H9 (cell line): ENCODE results near the gene COX8C. TPM values are rescaled to one million over a fixed set of nuclear protein-coding genes. Genes with fewer than 3 reads are reported as not detected.

Experiments
- DNase-seq: peaks from one replicate; pipeline ENCODE4 v3.0.0-alpha.2; 2017
- H2AFZ ChIP-seq: one replicate; pipeline ENCODE4 v1.6.1; 2013; ENCODE audit warnings: mild to moderate bottlenecking, low read length, control low read depth, moderate library complexity
- H2AK5ac ChIP-seq: 2 replicates; pipeline ENCODE4 v1.6.1; 2013; ENCODE audit warnings: low read length, control low read depth, mixed read lengths; ENCODE audit not compliant: insufficient read length
- H2BK120ac ChIP-seq: one replicate; pipeline ENCODE4 v1.6.1; 2013; ENCODE audit warnings: low read depth, mild to moderate bottlenecking, low read length, control low read depth, inconsistent platforms; ENCODE audit not compliant: poor library complexity, severe bottlenecking
- H2BK12ac ChIP-seq: 2 replicates; pipeline ENCODE4 v1.6.1; 2013; ENCODE audit warnings: low read length, control low read depth, mixed read lengths, low read depth; ENCODE audit not compliant: insufficient read length
- H2BK15ac ChIP-seq: 2 replicates; pipeline ENCODE4 v1.6.1; 2013; ENCODE audit warnings: low read depth, low read length, control low read depth
- H2BK20ac ChIP-seq: one replicate; pipeline ENCODE4 v1.6.1; 2013; ENCODE audit warnings: low read depth, mild to moderate bottlenecking, low read length, control low read depth, inconsistent platforms; ENCODE audit not compliant: poor library complexity, severe bottlenecking
- H2BK5ac ChIP-seq: 2 replicates; pipeline ENCODE4 v1.6.1; 2013; ENCODE audit warnings: low read length, control low read depth, mixed read lengths; ENCODE audit not compliant: insufficient read length
- H3K14ac ChIP-seq: 2 replicates; pipeline ENCODE4 v1.6.1; 2013; ENCODE audit warnings: low read length, control low read depth; ENCODE audit not compliant: insufficient read depth
- H3K18ac ChIP-seq: 2 replicates; pipeline ENCODE4 v1.6.1; 2013; ENCODE audit warnings: low read depth, mild to moderate bottlenecking, mixed read lengths, low read length, control low read depth; ENCODE audit not compliant: insufficient read length
- H3K23ac ChIP-seq: 2 replicates; pipeline ENCODE4 v1.6.1; 2013; ENCODE audit warnings: low read length, control low read depth, mixed read lengths, low read depth; ENCODE audit not compliant: insufficient read length
- H3K23me2 ChIP-seq: 2 replicates; pipeline ENCODE4 v1.6.1; 2013; ENCODE audit warnings: low read depth, mild to moderate bottlenecking, mixed read lengths, low read length, control low read depth; ENCODE audit not compliant: insufficient read length, poor library complexity, severe bottlenecking
- H3K27ac ChIP-seq: 2 replicates; pipeline ENCODE4 v1.5.1; 2013; ENCODE audit warnings: low read length, control low read depth, mixed read lengths, low read depth; ENCODE audit not compliant: insufficient read length
- H3K27me3 ChIP-seq: 2 replicates; pipeline ENCODE4 v1.6.1; 2013; ENCODE audit warnings: low read length, control low read depth, inconsistent platforms; ENCODE audit not compliant: insufficient read depth
- H3K4ac ChIP-seq: 2 replicates; pipeline ENCODE4 v1.6.1; 2013; ENCODE audit warnings: low read depth, mild to moderate bottlenecking, control low read depth, inconsistent platforms, low read length, moderate library complexity
- H3K4me1 ChIP-seq: 2 replicates; pipeline ENCODE4 v1.6.1; 2013; ENCODE audit warnings: low read length, control low read depth, inconsistent platforms; ENCODE audit not compliant: insufficient read depth
- H3K4me2 ChIP-seq: 2 replicates; pipeline ENCODE4 v1.6.1; 2013; ENCODE audit warnings: low read length, control low read depth, mixed read lengths; ENCODE audit not compliant: insufficient read length, insufficient read depth
- H3K56ac ChIP-seq: 2 replicates; pipeline ENCODE4 v1.6.1; 2013; ENCODE audit warnings: low read depth, mild to moderate bottlenecking, mixed read lengths, low read length, control low read depth; ENCODE audit not compliant: insufficient read length
- H3K79me1 ChIP-seq: 2 replicates; pipeline ENCODE4 v1.6.1; 2013; ENCODE audit warnings: low read depth, mild to moderate bottlenecking, moderate library complexity, low read length, control low read depth, inconsistent platforms; ENCODE audit not compliant: insufficient read depth, poor library complexity, severe bottlenecking
- H3K79me2 ChIP-seq: 2 replicates; pipeline ENCODE4 v1.6.1; 2013; ENCODE audit warnings: low read length, control low read depth, inconsistent platforms; ENCODE audit not compliant: insufficient read depth
- H3K9ac ChIP-seq: 2 replicates; pipeline ENCODE4 v1.6.1; 2013; ENCODE audit warnings: low read length, control low read depth, mixed read lengths; ENCODE audit not compliant: insufficient read length; ENCODE audit errors: extremely low read depth
- H3K9me3 ChIP-seq: one replicate; pipeline ENCODE4 v1.6.1; 2013; ENCODE audit warnings: low read depth, low read length, inconsistent platforms; ENCODE audit not compliant: control insufficient read depth
- H3T11ph ChIP-seq: one replicate; pipeline ENCODE4 v1.6.1; 2013; ENCODE audit warnings: mild to moderate bottlenecking, low read length, control low read depth, inconsistent platforms
- H4K20me1 ChIP-seq: one replicate; pipeline ENCODE4 v1.6.1; 2013; ENCODE audit not compliant: control insufficient read depth, insufficient read length, insufficient read depth
- H4K5ac ChIP-seq: 2 replicates; pipeline ENCODE4 v1.6.1; 2013; ENCODE audit warnings: low read depth, mild to moderate bottlenecking, mixed read lengths, low read length, control low read depth; ENCODE audit not compliant: insufficient read length
- H4K8ac ChIP-seq: replicated peaks from 2 replicates; pipeline ENCODE4 v1.6.1; 2013; ENCODE audit warnings: low read length, control low read depth, mixed read lengths, low read depth; ENCODE audit not compliant: insufficient read length
- H4K91ac ChIP-seq: 2 replicates; pipeline ENCODE4 v1.6.1; 2013; ENCODE audit warnings: low read depth, mild to moderate bottlenecking, moderate library complexity, mixed read lengths, low read length, control low read depth; ENCODE audit not compliant: insufficient read length
- H3K27ac Mint-ChIP-seq, 3 experiments: 2 replicates in 2 of 3; 3 replicates in 1 of 3; pipeline ENCODE4 v1.8.0; 2020 to 2021; ENCODE audit warnings: mixed read lengths in 3 of 3, mild to moderate bottlenecking in 1 of 3, moderate library complexity in 1 of 3
- H3K27me3 Mint-ChIP-seq: 2 replicates; pipeline ENCODE4 v1.8.0; 2021; ENCODE audit warnings: low read depth, mild to moderate bottlenecking, moderate library complexity, mixed read lengths
- H3K36me3 Mint-ChIP-seq, 3 experiments: 2 replicates in 2 of 3; 3 replicates in 1 of 3; pipeline ENCODE4 v1.8.0; 2020 to 2021; ENCODE audit warnings: low read depth in 3 of 3, mixed read lengths in 3 of 3; ENCODE audit not compliant: insufficient read depth in 1 of 3
- H3K4me1 Mint-ChIP-seq, 2 experiments: 2 replicates each; pipeline ENCODE4 v1.8.0; 2020; ENCODE audit warnings: mixed read lengths in 2 of 2
- H3K4me3 Mint-ChIP-seq, 2 experiments: 2 replicates in 1 of 2; 3 replicates in 1 of 2; pipeline ENCODE4 v1.8.0; 2020 to 2021; ENCODE audit warnings: mild to moderate bottlenecking in 2 of 2, mixed read lengths in 2 of 2, moderate library complexity in 1 of 2
- H3K9me3 Mint-ChIP-seq, 2 experiments: 2 replicates in 1 of 2; 3 replicates in 1 of 2; pipeline ENCODE4 v1.8.0; 2020; ENCODE audit warnings: mild to moderate bottlenecking in 2 of 2, mixed read lengths in 2 of 2, moderate library complexity in 1 of 2
- CTCF ChIP-seq: fragments of 200-600 bp; sonication (generic); conservative IDR thresholded peaks from 3 replicates; pipeline ENCODE4 v1.8.0; 2021; ENCODE audit warnings: antibody characterized with exemption, mild to moderate bottlenecking
- WGBS: extraction: QIAGEN DNeasy Blood & Tissue Kit; methylation state at CpG from one replicate; pipeline ENCODE4 v1.1.7; 2013; ENCODE audit warnings: missing lambda C conversion rate, low lambda C conversion rate, mixed read lengths; ENCODE audit not compliant: insufficient read length; ENCODE audit errors: extremely low coverage; 5-methylcytosine and 5-hydroxymethylcytosine counted together
- total RNA-seq: library from RNA; stranded (reverse); gene quantifications from 2 replicates; pipeline ENCODE4 v1.2.1, GENCODE V29; 2021

COX8C gene
- total RNA-seq, 1 experiment from 2014 or later, result not detected

- Mint-ChIP-seq H3K27ac (no peak overlapping the region), H3K4me1 (no peaks in the 10 kb centered on the region), H3K27me3 (no peaks in the 10 kb centered on the region), H3K9me3 (peaks cover 6 to 10% of the 10 kb centered on the region in 2 experiments; a peak in 3 of 5 replicates), H3K4me3 (no peak overlapping the region), H3K36me3 (peaks cover 0 to 5% (median 2%) of the 10 kb centered on the region in 3 experiments; a peak in 4 of 7 replicates)
- Histone ChIP-seq H3K18ac (no peak overlapping the region), H4K20me1 (no peaks in the 10 kb centered on the region), H2BK120ac (no peak overlapping the region), H3K79me1 (no peaks in the 10 kb centered on the region), H3K27ac (no peak overlapping the region), H3K56ac (no peak overlapping the region), H2BK15ac (no peak overlapping the region), H2BK20ac (no peak overlapping the region), H3K79me2 (no peaks in the 10 kb centered on the region), H4K91ac (no peak overlapping the region), H3K23ac (no peak overlapping the region), H4K8ac (no peak overlapping the region), H2AFZ (no peak overlapping the region), H2BK5ac (no peak overlapping the region), H3K9me3 (no peaks in the 10 kb centered on the region), H4K5ac (no peak overlapping the region), H2AK5ac (no peak overlapping the region), H3K4me2 (no peak overlapping the region), H2BK12ac (no peak overlapping the region), H3K4me1 (no peaks in the 10 kb centered on the region), H3K27me3 (no peaks in the 10 kb centered on the region), H3K14ac (no peak overlapping the region), H3T11ph (no peak overlapping the region), H3K23me2 (no peaks in the 10 kb centered on the region), H3K9ac (no peak overlapping the region), H3K4ac (no peak overlapping the region)
- WGBS, result no CpG with 5 or more reads among the region's 1 CpG
- DNase-seq, result no peak
- TF ChIP-seq CTCF, result no peak
These were observed 49.5 kb downstream of the COX8C start for GRCh38 chr14:93396456-93396855.

Other genes with a start within 250 kb of the COX8C start
- 89.5 and 92.7 TPM in 2 replicates for gene ITPK1, start 231.3 kb upstream of the COX8C start, total RNA-seq
- gene MOAP1, start 162.3 kb upstream of the COX8C start, total RNA-seq, result 13.6 and 14.7 TPM in 2 replicates
- gene LYSET, start 161.9 kb upstream of the COX8C start, total RNA-seq, result 22.3 and 26.1 TPM in 2 replicates
- 6.2 and 6.8 TPM in 2 replicates for gene GON7, start 140.1 kb upstream of the COX8C start, total RNA-seq
- gene UBR7, start 139.9 kb upstream of the COX8C start, total RNA-seq, result 28.4 and 29.1 TPM in 2 replicates
- 42.4 and 44.1 TPM in 2 replicates for gene BTBD7, start 14.1 kb upstream of the COX8C start, total RNA-seq
- 2.8 and 3.0 TPM in 2 replicates for gene UNC79, start 83.8 kb downstream of the COX8C start, total RNA-seq